Adrenal gland (tissue), 5 donors: ENCODE results near the gene TMEM134.

Experiments used
- POLR2A ChIP-seq, 2 donors: fragments of 450-650 bp; IDR thresholded peaks; one replicate each; pipeline ENCODE4 v1.6.1; 2017; ENCODE audit warnings: antibody characterized with exemption in 2 of 2, mild to moderate bottlenecking in 2 of 2, moderate library complexity in 1 of 2
- TF ChIP-seq, protein P1 (sequence below), 6 experiments: fragments of 450-650 bp in 4 of 6; fragments of 200-600 bp in 2 of 6; sonication (generic) in 1 of 6; IDR thresholded peaks; 1 replicate in 5 of 6; 2 replicates in 1 of 6; pipeline versions ENCODE4 v1.5.1 to v1.8.0; 2016 to 2021; ENCODE audit warnings: antibody characterized with exemption in 6 of 6, mild to moderate bottlenecking in 2 of 6, moderate library complexity in 1 of 6
- donor health status: DM: no; HTN: no; CAD: no.

DNA sequence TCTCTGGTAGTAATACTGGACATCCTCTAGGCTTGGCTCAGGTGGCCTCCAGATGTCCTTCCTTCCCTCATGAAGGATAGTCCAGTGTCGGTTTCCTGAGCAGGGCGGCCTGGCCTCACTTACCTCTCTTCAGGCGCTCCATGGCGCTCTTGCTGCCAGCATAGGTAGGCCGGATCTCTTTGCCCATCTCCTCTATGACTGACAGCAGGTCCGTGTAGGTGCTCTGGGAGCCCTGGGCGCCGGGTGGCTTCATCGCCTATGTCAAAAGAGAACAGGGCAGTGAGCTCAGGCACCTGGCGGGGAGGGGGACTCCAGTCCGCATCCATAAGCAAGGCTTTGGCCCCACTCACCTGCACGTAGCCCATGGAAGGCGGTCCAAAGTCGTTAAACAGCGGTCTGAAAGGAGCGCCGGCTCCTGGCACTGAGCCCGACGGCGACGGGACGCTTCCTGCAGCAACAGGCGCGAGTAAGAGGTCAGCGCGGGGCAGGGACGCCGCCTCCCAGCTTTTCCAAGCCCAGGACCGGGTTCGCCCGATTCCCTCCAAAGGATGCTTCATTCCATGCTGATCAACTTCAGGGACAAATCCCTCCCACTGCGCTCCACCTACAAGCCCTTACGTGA lies 38.3 kb upstream of the TMEM134 start:
- TF ChIP-seq, protein P1, sequence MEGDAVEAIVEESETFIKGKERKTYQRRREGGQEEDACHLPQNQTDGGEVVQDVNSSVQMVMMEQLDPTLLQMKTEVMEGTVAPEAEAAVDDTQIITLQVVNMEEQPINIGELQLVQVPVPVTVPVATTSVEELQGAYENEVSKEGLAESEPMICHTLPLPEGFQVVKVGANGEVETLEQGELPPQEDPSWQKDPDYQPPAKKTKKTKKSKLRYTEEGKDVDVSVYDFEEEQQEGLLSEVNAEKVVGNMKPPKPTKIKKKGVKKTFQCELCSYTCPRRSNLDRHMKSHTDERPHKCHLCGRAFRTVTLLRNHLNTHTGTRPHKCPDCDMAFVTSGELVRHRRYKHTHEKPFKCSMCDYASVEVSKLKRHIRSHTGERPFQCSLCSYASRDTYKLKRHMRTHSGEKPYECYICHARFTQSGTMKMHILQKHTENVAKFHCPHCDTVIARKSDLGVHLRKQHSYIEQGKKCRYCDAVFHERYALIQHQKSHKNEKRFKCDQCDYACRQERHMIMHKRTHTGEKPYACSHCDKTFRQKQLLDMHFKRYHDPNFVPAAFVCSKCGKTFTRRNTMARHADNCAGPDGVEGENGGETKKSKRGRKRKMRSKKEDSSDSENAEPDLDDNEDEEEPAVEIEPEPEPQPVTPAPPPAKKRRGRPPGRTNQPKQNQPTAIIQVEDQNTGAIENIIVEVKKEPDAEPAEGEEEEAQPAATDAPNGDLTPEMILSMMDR (IDR thresholded peaks at IDR 0.05): no peak
- no peak for TF ChIP-seq POLR2A (IDR thresholded peaks at IDR 0.05)
